ENCODE results near the gene PCMT1. TPM values are rescaled to one million over a fixed set of nuclear protein-coding genes. Genes with fewer than 3 reads are reported as not detected.

The PCMT1 gene
- total and polyA plus RNA-seq, 2 of the 13 experiments (the other 11 are each of a cell fraction or from before 2014, with no cell fraction given), result 112 to 169 TPM

DNA sequence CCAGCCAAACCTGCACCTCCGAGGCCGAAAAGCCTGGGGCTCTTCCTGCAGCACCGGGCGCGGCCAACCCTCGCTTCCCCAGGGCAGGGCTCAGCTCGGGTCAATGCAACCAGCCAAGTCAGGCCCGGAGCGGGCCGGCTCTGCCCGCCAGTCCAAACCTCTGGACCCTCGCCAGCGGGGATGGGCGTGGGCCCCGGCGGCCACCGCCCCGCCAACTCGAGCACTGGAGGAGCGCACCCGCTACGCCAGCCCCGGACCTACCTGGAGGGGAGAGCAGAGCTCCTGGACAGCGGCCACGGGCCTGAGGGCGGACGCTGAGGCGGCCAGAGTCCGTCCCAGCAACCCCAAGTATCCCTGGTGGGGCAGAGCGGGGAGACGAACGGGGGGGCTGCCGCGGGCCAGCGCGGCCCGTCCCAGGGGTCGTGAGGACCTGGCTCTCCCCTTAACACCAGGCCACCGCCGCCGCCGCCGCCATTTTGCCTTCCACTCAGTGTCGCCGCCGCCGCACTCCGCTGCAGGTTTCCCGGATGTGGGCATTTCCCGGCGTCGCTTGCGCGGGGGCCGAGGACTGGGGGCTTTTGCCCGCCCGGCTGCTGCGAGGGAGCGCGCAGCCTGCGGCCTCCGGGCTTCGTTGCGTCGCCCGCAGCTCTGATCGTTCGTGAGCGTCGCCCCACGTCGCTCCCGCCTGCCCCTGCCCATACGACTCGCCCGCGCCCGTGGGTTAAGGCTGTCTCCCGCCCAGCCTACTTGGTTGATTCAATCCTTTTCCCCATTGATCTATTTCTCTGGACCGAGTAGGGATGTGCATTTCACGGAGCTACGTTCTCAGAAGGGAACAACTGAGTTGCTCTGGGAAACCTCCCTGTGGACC, 31.7 kb upstream of the PCMT1 start, which contains the start of gene LATS1 (continued):
- TF ChIP-seq, protein P1, sequence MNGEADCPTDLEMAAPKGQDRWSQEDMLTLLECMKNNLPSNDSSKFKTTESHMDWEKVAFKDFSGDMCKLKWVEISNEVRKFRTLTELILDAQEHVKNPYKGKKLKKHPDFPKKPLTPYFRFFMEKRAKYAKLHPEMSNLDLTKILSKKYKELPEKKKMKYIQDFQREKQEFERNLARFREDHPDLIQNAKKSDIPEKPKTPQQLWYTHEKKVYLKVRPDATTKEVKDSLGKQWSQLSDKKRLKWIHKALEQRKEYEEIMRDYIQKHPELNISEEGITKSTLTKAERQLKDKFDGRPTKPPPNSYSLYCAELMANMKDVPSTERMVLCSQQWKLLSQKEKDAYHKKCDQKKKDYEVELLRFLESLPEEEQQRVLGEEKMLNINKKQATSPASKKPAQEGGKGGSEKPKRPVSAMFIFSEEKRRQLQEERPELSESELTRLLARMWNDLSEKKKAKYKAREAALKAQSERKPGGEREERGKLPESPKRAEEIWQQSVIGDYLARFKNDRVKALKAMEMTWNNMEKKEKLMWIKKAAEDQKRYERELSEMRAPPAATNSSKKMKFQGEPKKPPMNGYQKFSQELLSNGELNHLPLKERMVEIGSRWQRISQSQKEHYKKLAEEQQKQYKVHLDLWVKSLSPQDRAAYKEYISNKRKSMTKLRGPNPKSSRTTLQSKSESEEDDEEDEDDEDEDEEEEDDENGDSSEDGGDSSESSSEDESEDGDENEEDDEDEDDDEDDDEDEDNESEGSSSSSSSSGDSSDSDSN (CRISPR knock-in tag; IDR thresholded peaks at IDR 0.05), result peak; percentile 100
- TF ChIP-seq HDAC6 (IDR thresholded peaks at IDR 0.05; ENCODE audit: low read depth, low read length) (no peak), GFI1 (CRISPR knock-in tag; IDR thresholded peaks at IDR 0.05; ENCODE audit: borderline replicate concordance) (no peak; the same call in 1 of the 2 replicates), SAFB2 (CRISPR knock-in tag; IDR thresholded peaks at IDR 0.05; ENCODE audit: borderline replicate concordance, low read depth) (peak; percentile 95; the same call in 1 of the 2 replicates), PTBP1 (IDR thresholded peaks at IDR 0.05; ENCODE audit: low read depth, low read length, poor library complexity, severe bottlenecking) (peak; percentile 88), SYNCRIP (IDR thresholded peaks at IDR 0.05; ENCODE audit: insufficient read depth, low read depth, low read length) (no peak), HOXA7 (CRISPR knock-in tag; IDR thresholded peaks at IDR 0.05) (no peak; the same call in none of the 2 replicates), SRSF9 (IDR thresholded peaks at IDR 0.05; ENCODE audit: borderline replicate concordance, insufficient read depth, low read depth, low read length, poor library complexity, severe bottlenecking) (no peak), TEAD3 (CRISPR knock-in tag; optimal IDR thresholded peaks at IDR 0.05; ENCODE audit: borderline replicate concordance) (peak; percentile 53), AKAP8 (CRISPR knock-in tag; IDR thresholded peaks at IDR 0.05) (no peak; the same call in 1 of the 2 replicates), MAF1 (CRISPR knock-in tag; IDR thresholded peaks at IDR 0.05; ENCODE audit: borderline replicate concordance) (peak; percentile 76)
- TF ChIP-seq, protein P2, sequence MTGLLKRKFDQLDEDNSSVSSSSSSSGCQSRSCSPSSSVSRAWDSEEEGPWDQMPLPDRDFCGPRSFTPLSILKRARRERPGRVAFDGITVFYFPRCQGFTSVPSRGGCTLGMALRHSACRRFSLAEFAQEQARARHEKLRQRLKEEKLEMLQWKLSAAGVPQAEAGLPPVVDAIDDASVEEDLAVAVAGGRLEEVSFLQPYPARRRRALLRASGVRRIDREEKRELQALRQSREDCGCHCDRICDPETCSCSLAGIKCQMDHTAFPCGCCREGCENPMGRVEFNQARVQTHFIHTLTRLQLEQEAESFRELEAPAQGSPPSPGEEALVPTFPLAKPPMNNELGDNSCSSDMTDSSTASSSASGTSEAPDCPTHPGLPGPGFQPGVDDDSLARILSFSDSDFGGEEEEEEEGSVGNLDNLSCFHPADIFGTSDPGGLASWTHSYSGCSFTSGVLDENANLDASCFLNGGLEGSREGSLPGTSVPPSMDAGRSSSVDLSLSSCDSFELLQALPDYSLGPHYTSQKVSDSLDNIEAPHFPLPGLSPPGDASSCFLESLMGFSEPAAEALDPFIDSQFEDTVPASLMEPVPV (CRISPR knock-in tag; IDR thresholded peaks at IDR 0.05), result peak; percentile 90
- TF ChIP-seq, protein P3, sequence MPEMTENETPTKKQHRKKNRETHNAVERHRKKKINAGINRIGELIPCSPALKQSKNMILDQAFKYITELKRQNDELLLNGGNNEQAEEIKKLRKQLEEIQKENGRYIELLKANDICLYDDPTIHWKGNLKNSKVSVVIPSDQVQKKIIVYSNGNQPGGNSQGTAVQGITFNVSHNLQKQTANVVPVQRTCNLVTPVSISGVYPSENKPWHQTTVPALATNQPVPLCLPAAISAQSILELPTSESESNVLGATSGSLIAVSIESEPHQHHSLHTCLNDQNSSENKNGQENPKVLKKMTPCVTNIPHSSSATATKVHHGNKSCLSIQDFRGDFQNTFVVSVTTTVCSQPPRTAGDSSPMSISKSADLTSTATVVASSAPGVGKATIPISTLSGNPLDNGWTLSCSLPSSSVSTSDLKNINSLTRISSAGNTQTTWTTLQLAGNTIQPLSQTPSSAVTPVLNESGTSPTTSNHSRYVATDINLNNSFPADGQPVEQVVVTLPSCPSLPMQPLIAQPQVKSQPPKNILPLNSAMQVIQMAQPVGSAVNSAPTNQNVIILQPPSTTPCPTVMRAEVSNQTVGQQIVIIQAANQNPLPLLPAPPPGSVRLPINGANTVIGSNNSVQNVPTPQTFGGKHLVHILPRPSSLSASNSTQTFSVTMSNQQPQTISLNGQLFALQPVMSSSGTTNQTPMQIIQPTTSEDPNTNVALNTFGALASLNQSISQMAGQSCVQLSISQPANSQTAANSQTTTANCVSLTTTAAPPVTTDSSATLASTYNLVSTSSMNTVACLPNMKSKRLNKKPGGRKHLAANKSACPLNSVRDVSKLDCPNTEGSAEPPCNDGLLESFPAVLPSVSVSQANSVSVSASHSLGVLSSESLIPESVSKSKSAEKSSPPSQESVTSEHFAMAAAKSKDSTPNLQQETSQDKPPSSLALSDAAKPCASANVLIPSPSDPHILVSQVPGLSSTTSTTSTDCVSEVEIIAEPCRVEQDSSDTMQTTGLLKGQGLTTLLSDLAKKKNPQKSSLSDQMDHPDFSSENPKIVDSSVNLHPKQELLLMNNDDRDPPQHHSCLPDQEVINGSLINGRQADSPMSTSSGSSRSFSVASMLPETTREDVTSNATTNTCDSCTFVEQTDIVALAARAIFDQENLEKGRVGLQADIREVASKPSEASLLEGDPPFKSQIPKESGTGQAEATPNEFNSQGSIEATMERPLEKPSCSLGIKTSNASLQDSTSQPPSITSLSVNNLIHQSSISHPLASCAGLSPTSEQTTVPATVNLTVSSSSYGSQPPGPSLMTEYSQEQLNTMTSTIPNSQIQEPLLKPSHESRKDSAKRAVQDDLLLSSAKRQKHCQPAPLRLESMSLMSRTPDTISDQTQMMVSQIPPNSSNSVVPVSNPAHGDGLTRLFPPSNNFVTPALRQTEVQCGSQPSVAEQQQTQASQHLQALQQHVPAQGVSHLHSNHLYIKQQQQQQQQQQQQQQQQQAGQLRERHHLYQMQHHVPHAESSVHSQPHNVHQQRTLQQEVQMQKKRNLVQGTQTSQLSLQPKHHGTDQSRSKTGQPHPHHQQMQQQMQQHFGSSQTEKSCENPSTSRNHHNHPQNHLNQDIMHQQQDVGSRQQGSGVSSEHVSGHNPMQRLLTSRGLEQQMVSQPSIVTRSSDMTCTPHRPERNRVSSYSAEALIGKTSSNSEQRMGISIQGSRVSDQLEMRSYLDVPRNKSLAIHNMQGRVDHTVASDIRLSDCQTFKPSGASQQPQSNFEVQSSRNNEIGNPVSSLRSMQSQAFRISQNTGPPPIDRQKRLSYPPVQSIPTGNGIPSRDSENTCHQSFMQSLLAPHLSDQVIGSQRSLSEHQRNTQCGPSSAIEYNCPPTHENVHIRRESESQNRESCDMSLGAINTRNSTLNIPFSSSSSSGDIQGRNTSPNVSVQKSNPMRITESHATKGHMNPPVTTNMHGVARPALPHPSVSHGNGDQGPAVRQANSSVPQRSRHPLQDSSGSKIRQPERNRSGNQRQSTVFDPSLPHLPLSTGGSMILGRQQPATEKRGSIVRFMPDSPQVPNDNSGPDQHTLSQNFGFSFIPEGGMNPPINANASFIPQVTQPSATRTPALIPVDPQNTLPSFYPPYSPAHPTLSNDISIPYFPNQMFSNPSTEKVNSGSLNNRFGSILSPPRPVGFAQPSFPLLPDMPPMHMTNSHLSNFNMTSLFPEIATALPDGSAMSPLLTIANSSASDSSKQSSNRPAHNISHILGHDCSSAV (CRISPR knock-in tag; IDR thresholded peaks at IDR 0.05; ENCODE audit: borderline replicate concordance), result no peak
